Activated CD4-positive, alpha-beta T cell treated with anti-CD3 and anti-CD28 coated beads, Interleukin-2, amount 50 U/mL, for 24 hours (primary cell): ENCODE measurements around the gene HDHD2.

Source experiments
- DNase-seq, 2 donors: peaks; one replicate each; pipeline ENCODE4 v3.0.0-alpha.2; 2020; ENCODE audit warnings: low read depth in 1 of 2, low spot score in 1 of 2

The HDHD2 gene

DNA sequence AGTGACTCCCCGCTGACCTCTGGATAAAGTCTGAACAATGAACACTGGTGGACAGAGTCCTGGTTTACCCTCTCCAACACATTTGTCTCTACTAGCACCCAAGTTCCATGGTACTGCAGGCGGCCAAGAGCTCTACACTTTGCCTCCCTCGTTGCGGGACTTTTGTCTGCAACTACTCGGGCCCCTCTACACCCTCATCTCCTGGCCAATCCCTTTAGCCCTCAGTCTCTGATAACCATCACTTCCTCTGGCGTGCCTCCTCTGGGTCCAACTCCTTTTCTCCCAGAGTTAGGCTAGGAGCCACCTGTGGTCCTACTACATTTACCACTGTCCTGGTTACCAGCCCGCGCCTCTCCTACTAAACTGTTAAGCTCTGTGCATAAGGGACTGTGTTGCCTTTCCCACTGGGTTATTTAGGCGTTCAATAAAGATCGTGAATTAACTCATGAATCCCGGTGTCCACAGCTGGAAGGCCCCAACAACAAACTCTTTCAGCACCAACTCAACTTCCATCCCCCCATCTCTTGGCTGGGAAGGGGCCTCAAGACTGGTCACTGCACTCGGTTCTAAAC lies 757 bp downstream of the HDHD2 start:
- no peak for DNase-seq

DNA sequence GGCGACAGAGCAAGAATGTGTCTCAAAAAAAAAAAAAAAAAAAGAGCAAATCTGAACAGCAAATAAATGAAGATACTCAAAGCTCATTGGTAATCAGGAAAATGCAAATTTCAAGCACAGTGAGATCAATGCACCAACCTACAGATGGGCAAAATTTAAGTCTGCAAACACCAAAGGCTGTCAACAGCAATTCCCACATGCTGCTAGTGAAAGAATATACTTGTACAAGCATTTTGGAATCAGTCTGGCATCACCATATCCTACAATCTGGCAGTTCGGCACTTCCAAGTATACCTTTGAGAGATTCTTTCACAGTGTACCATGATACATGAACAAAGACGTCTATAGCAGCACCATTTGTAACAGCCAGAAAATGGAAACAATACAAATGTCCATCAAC lies 4.1 kb downstream of the HDHD2 start:
- DNase-seq, result no peak

DNA sequence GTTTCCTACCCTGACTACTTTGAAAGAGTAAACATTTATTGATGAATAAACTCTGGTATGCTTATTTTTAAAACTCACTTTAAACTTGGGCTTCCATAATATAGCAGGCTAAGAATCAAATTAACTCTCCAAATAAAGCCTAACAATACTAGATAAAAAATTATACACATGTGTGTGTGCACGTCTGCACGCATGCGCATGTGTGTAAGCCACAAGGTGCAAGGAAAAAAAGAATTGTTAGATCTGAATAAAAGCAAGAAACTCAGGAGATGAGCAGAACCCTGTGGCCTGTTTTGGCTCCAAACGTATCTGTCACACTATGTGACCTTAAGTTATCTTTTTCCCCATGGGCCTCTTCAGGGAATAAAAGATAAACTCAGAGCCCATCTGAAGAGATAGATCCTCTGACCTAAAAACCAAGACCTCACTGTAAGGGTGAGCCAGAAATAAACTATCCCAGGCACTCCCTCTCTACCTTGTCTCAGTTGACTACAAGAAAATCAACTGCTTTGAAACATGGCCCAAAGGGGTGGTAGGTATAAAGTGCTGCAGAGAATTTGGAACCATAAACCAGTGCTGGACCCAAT lies 6.3 kb downstream of the HDHD2 start:
- DNase-seq, result no peak

DNA sequence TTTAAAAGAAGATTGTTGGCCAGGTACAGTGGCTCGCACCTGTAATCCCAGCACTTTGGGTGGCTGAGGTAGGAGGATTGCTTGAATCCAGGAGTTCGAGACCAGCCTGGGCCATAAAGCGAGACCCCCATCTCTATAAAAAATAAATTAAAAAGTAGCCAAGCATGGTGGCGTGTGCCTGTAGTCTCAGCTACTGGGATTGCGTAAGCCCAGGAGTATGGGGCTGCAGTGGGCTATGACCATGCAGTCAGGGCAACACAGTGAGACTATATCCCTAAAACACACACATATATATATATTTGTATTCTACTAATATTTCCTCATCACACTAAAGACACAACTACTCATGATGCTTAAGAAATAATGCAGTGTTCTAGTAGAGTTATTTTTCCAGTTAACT lies 7.1 kb downstream of the HDHD2 start:
- DNase-seq, result no peak

DNA sequence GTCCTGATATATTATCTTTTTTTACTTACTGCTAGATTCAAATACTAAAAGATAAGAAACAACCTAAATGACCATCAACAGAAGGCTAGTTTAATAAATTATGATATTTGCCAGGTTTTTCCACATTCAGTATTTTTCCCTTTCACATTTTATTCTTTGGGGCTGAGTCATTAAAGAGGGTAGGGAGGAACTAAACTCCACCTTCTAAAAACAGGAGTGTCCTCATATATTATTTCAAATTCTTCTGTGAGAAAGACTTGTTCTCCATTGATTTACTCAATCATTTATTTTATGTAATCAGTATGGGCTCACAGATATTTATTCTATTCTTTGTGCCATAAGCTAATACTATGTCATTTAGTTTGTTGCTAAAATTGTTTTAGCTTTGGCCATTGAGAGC lies 9.0 kb downstream of the HDHD2 start:
- DNase-seq, result no peak

DNA sequence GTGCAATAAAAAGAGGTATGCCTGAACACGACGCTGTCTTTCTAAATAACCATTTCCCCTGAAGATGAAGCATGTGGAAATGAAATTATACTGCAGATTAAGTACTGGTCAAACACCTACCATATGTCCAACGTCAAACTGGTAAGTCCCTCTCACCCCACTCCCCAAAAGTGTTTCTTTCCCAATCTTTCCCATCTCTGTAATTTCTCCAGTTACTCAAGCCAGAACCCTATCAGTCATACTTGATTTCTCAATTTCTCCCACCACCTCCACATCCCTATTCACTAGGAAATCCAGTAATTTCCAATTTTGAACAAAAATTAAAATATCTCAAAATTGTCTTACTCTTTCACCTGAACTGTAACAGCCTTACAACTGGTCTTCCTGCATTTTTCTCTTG lies 29.2 kb downstream of the HDHD2 start:
- no peak for DNase-seq

DNA sequence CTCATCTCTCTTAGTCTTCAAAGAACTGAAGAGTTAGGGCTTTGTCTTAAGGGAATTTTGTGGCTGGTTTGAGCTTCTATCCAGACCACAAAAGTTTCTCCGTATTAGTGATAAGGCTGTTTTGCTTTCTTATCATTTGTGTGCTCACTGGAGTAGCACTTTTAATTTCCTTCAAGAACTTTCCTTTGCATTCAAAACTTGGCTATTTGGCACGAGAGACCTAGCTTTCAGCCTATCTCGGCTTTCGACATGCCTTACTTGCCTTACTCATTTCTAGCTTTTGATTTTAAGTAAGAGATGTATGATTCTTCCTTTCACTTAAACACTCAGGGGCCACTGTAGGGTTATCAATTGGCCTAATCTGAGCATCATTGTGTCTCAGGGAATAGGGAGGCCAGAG lies 29.9 kb downstream of the HDHD2 start:
- DNase-seq, result no peak

DNA sequence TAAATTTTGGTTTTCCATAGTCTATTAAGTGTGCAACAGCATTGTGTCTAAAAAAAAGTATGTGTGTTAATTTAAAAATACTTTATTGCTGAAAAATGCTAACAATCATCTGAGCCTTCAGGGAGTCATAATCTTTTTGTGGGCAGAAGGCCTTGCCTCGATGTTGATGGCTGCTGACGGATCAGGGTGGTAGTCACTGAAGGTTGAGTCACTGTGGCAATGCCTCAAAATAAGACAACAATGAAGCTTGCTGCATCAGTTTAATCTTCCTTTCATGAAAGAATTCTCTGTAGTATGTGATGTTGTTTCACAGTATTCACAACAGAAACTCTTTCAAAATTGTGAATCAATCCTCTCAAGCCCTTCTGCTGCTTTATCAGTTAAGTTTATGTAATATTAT lies 31.3 kb downstream of the HDHD2 start:
- no peak for DNase-seq

DNA sequence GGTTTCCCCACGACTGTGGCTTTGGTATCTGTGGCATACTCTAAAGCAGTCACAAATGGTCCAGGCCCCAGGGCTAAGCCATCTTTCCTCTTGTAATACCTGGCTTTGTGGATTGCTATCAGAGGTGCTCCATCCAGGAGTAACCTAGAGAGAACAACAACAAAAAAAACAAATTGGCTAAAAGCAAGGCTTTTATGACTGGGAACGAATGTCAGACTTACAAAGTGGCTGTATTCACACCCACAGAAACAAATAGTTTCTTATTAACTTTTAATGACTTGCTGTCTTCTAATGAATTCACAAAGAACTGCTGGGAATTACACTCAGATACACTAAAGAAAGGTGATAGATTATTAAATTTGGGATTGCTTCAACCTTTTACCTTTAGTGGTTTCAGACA lies 35.1 kb downstream of the HDHD2 start:
- DNase-seq, result no peak

DNA sequence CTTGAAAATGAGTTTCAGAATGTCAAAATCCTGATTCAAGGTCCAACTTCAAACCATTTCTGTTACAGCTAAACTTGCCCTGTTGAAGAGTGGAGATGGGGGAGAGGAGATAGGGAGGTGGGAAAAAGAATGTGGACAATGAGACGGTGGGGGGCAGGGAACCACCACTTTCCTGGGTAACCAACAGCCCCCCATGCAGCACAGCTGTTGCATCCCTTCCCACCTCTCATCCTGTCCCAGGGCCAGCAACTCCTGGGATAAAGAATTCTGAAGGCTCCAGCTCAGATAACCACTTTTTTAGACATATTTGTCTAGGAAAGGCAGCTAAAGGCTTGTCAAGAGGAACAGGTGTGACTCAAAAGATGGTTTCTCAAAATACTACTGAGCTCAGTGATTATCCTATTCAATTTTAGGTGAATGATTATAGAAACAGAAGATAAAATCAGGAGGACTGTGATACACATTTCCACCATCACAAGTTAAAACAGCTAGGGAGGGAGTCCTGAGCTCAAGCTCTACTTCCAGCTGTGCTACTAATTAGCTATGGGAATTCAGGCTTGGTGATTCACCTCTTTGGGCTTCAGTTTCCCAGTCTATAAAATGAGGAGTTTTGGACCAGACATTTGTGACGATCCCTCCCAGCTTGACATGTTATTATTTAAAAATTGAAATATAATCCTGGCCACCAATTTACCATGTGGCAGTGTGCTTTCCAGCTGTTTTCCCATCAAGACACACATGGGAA lies 36.3 kb downstream of the HDHD2 start:
- no peak for DNase-seq

DNA sequence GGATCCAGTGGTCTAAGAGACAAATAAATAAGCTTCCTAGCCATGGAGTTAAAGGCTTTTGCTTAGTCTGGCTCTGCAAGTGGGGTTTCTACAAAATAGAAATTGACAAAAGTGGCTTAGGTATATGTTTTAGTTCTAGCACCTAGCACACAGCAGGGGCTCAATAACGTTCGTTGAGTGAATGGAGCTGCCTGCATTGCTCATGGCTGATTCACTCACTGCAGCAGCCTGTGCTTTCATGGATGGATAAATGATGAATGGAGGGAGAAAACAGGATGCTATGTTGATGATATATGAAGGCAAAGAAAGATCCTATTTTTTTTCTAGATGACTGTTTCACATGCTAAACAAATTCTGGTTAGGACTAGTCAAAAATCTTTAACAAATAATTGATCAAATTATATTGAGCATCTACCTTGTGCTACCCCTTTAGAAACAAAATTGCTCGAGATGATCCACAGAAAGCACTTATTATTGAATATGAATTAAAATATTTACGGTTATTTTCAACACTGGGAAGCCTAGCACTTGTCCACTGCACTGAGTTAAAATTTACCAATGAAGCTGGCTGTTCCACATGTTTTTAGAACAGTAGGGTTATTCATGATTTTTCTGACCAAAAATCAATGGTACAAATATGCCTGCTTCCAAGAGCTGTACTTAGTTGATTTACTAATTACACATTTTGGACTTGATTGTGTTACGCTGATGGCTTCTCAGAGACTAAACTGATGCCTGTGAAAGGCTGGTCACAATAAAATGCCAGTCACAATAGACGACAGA lies 39.6 kb downstream of the HDHD2 start:
- DNase-seq, result no peak

DNA sequence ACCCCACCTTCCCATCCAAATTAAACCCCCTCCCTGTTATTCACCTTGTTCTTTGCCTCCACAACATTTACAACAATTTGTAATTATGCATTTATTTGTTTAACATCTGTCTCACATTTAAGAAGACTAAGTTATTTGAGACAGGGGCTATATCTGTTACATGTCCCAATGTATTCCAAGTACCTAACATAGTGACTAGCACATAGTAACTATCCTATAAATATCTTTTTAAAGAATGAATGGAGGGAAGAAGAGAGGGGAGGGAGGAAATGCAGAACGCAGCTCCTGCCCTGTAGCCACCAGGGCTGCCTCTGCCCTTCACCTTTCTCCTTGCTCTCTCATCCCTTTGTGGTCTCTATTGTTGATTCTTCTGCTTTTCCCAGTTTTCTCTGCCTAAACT lies 40.6 kb downstream of the HDHD2 start:
- DNase-seq, result no peak

DNA sequence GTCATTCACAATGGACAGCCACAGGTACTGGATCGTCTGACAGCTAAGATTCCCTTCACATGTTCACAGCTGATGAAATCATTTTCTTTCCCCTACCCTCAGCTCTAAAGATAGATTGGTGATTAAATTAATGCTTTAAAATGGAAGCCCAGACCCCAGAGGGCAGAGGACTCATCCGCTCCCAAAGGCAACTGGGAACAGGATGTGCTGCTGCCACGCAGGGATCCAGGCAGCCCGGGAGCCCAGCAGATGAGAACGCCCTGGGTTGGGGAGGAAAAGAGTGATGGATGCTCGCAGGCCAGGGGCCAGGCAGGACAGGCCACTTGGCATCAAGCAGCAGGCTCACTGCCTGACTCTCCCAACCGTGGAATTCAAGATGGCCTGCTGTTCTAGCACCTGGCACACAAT lies 41.3 kb downstream of the HDHD2 start:
- DNase-seq, result no peak

DNA sequence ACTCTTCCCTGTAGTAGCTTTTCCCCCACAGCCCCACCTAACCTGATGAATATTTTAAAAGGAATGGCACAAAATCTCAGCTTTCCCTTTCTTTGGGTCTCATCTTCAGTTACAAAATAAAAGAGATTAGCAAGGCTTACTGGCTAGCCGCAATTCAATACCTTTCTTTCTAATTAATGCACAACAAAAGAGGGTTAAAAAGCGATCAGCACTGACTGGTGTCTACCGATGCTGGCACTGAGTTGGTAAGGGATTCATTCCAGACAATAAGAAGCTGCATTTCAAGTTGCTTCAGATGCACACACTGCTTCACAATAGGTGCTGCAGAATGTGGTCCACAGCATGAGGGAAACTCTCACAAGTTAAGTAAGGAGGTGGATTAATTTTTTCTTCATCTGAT lies 41.9 kb downstream of the HDHD2 start:
- no peak for DNase-seq

DNA sequence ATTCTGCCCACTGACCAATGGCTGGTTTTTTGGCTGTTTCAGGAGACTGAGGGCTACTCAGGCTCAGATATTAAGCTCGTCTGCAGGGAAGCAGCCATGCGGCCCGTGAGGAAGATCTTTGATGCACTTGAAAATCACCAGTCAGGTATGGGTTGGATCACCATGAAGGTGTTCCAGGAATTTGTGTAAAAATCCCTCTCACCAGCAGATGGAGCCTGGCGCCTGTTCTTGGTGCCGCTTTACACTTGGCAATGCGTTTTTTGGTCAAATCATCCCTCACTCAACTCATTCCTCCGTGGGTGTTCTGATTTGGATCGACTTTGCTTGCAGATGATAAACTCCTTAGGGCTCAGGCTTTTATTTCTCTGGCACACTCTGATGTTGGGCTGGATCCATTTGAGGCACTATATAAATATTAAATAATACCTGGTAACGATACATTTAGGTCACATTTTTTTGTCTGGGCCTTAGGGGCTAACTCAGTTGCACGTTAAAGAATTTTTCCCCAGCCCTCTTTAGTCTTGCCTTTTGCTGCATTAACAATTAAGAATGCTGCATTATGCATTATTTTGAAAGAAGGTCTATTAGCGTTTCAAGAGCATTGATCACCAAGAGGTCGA lies 50.0 kb downstream of the HDHD2 start:
- peak; percentile 36 to 46 for DNase-seq

DNA sequence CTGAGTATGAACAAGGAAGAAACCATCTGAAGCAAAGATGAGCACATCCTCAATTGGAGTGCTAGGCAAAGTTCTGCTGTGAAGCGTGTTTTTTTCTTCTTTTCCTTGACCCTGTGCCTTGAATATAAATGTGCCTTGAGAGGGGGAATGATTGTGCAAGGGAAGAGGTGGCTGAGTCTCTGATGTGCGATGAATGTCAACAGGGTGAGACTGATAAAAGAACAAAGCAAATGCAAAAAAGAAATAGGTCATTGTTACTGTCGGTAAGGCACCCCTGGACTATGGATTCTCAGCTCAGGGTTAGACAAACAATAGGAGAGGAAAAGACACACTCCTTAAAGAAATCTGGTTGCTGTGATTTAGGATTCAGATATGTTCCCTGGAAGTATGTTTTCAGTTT lies 54.5 kb downstream of the HDHD2 start:
- no peak for DNase-seq

DNA sequence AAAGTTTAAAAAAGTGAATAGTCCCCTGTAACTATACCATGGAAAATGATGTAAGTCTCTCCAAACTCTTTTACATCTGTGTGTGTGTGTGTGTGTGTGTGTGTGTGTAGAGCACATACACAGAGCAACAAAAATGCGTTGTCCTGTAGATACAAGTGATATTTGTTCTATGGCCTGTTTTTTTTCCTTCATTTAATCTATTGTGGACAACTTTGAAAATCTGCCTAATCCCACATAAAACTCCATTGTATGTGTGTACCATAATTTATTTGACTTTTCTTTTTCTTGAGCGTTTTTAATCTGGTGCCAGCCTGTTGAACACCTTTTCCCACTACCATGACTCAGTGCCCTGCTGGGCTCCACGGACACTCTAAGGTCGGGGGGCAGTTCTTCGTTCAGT lies 62.6 kb downstream of the HDHD2 start:
- no peak for DNase-seq

DNA sequence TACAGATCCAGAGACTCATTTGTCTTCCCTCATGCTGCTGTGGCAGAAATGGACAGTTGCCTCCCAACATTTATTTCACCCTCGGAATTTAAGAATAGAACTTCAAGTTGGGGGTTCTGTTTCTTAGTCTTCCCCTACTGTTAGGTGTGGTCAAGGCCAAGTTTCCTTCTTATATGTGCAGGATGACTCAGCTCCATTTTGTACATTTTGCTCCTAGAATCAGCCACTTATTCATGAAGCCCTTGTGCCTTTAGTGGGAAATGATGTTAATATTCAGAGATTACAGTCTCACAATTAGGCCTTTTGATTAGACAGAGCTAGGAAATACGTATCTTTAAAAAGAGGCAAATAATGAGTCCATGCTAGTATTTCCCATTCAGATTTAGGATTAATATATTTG lies 68.7 kb downstream of the HDHD2 start:
- no peak for DNase-seq

DNA sequence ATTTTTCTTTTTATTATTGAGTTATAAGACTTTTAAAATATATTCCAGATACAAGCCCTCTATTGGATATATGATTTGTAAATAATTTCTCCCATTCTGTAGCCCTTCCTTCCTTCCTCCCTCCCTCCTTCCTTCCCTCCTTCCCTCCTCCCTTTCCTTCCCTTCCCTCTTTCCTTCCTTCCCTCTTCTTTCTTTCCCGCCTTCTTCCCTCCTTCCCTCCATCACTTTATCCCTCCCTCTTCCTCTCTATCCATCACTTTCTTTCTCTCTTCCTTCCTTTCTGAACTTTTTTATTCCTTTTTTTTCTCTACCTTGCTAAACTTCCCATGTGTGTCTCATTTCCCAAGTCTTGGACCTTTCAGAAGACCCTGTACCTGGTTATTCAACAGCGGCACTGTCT lies 69.4 kb downstream of the HDHD2 start:
- no peak for DNase-seq

DNA sequence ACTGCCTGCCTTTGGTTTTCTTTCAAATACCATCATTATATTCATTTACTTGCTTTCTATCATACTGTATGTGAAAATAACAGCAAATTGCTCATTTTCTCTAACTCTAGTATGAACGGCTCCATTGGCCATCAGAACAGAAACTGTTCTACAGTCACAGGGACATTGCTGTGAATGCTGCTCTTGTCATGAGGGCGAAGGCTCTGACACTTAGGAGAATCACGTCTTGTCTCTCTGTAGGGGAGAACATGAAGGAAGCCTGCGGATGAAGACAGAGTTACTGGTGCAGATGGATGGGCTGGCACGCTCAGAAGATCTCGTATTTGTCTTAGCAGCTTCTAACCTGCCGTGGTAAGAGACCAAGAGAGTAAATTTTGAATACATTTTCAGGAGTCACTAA lies 73.2 kb downstream of the HDHD2 start:
- no peak for DNase-seq

DNA sequence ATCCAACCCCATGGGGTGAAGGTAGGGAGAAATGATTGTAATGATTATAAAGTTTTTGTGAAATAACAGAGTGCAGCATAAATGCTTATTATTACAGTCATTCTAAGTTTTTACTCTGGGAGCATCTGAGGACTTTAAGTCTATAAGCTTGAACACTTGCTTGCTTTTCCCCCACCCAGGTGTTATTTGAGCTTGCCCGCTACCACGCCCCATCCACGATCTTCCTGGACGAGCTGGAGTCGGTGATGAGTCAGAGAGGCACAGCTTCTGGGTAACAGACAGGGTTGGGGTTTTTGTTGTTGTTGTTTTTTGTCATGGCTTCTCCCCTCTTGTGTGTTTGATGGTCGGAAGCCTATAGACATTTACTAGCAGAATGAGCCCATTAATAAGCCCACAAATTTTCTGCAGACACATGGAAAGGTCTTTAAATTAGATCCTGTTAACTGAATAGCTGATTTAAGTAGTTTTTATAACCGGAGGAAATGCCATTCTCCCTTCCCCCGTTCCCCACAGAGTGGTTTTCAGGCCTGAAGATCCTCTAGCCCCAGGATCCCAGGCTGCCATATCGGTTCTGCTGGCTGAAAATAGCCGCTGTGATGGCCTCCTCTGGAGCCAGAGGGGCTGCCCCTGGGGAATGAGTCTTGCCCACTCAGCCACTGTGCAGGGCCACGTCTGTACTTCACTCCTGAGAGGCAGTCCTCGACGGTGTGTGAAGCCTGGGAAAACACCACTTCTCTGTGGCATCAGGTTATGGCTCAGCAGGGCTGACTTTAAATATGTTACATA lies 75.0 kb downstream of the HDHD2 start:
- no peak for DNase-seq
